Peyer's patch (tissue), 4 donors: ENCODE results near the gene FNBP1.

ENCODE experiments used
- POLR2A ChIP-seq, 2 donors: fragments of 450-650 bp; IDR thresholded peaks; one replicate each; pipeline ENCODE4 v1.5.1; 2017; ENCODE audit warnings: antibody characterized with exemption in 2 of 2, mild to moderate bottlenecking in 2 of 2, moderate library complexity in 2 of 2
- TF ChIP-seq, protein P1 (sequence below), 6 experiments: fragments of 450-650 bp in 4 of 6; fragments of 200-600 bp in 2 of 6; sonication (generic) in 1 of 6; IDR thresholded peaks; one replicate each; pipeline ENCODE4 v1.5.1; 2017 to 2019; ENCODE audit warnings: antibody characterized with exemption in 6 of 6, mild to moderate bottlenecking in 3 of 6, moderate library complexity in 1 of 6

DNA sequence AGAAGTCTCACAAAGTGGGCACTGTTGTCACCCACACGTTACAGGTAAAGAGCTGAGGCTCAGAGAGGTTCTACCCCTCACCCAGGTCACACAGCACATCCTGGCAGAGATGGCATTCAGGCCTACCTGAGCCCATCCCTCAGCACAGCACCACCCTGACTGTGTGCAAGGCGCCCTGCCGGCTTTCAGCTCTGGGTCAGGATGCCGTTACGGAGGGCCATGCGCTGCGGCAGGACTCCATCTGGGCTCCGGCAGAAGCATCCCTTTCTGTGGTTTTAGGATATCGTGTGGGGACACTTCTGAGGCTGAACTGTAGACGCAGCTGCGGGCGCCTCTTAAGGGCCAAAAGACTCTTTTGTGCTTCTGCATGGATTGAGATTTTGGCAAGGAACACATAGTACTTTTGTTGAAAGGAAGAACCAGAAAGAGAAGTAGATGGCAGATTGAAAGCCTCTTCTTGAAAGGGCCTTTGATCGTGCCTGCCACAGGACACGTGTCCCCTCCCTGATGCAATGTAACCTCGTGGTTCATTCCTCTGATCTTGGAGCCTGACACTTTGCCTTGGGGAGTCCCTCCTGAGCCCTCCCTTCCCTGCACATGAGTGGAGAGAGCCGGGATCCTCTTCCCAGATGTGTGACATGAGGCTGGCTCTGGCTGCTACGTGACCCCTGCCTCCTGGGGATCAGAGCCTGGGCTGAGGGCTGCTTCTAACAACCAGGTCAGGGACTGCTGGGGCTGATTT lies 176.4 kb downstream of the FNBP1 start:
- TF ChIP-seq POLR2A (IDR thresholded peaks at IDR 0.05): no peak
- TF ChIP-seq, protein P1, sequence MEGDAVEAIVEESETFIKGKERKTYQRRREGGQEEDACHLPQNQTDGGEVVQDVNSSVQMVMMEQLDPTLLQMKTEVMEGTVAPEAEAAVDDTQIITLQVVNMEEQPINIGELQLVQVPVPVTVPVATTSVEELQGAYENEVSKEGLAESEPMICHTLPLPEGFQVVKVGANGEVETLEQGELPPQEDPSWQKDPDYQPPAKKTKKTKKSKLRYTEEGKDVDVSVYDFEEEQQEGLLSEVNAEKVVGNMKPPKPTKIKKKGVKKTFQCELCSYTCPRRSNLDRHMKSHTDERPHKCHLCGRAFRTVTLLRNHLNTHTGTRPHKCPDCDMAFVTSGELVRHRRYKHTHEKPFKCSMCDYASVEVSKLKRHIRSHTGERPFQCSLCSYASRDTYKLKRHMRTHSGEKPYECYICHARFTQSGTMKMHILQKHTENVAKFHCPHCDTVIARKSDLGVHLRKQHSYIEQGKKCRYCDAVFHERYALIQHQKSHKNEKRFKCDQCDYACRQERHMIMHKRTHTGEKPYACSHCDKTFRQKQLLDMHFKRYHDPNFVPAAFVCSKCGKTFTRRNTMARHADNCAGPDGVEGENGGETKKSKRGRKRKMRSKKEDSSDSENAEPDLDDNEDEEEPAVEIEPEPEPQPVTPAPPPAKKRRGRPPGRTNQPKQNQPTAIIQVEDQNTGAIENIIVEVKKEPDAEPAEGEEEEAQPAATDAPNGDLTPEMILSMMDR (IDR thresholded peaks at IDR 0.05): no peak
